ENCODE measurements around the gene CYBA. TPM values are rescaled to one million over a fixed set of nuclear protein-coding genes. Genes with fewer than 3 reads are reported as not detected.

CYBA gene
- total and polyA plus RNA-seq, 2 of the 13 experiments (the other 11 are each of a cell fraction or from before 2014, with no cell fraction given): 196 to 250 TPM

- TF ChIP-seq GATA4 (IDR thresholded peaks at IDR 0.05; ENCODE audit: borderline replicate concordance, low read depth): no peak
- no peak for TF ChIP-seq ZNF605 (CRISPR knock-in tag; IDR thresholded peaks at IDR 0.05)
- peak; percentile 96 for TF ChIP-seq ZNF574 (CRISPR knock-in tag; IDR thresholded peaks at IDR 0.05)
- no peak for TF ChIP-seq NR0B2 (CRISPR knock-in tag; IDR thresholded peaks at IDR 0.05)
- TF ChIP-seq, protein P1, sequence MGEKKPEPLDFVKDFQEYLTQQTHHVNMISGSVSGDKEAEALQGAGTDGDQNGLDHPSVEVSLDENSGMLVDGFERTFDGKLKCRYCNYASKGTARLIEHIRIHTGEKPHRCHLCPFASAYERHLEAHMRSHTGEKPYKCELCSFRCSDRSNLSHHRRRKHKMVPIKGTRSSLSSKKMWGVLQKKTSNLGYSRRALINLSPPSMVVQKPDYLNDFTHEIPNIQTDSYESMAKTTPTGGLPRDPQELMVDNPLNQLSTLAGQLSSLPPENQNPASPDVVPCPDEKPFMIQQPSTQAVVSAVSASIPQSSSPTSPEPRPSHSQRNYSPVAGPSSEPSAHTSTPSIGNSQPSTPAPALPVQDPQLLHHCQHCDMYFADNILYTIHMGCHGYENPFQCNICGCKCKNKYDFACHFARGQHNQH (CRISPR knock-in tag; IDR thresholded peaks at IDR 0.05): peak; percentile 52; the same call in 1 of the 2 replicates
- TF ChIP-seq, protein P2, sequence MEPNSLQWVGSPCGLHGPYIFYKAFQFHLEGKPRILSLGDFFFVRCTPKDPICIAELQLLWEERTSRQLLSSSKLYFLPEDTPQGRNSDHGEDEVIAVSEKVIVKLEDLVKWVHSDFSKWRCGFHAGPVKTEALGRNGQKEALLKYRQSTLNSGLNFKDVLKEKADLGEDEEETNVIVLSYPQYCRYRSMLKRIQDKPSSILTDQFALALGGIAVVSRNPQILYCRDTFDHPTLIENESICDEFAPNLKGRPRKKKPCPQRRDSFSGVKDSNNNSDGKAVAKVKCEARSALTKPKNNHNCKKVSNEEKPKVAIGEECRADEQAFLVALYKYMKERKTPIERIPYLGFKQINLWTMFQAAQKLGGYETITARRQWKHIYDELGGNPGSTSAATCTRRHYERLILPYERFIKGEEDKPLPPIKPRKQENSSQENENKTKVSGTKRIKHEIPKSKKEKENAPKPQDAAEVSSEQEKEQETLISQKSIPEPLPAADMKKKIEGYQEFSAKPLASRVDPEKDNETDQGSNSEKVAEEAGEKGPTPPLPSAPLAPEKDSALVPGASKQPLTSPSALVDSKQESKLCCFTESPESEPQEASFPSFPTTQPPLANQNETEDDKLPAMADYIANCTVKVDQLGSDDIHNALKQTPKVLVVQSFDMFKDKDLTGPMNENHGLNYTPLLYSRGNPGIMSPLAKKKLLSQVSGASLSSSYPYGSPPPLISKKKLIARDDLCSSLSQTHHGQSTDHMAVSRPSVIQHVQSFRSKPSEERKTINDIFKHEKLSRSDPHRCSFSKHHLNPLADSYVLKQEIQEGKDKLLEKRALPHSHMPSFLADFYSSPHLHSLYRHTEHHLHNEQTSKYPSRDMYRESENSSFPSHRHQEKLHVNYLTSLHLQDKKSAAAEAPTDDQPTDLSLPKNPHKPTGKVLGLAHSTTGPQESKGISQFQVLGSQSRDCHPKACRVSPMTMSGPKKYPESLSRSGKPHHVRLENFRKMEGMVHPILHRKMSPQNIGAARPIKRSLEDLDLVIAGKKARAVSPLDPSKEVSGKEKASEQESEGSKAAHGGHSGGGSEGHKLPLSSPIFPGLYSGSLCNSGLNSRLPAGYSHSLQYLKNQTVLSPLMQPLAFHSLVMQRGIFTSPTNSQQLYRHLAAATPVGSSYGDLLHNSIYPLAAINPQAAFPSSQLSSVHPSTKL (CRISPR knock-in tag; IDR thresholded peaks at IDR 0.05): no peak
- 0 out of 2 replicates have a peak, but pooled peaks have one; percentile 46 for TF ChIP-seq NR1H2 (CRISPR knock-in tag; IDR thresholded peaks at IDR 0.05; ENCODE audit: borderline replicate concordance, low read depth)
- no peak for TF ChIP-seq ZNF354B (CRISPR knock-in tag; IDR thresholded peaks at IDR 0.05)
- no peak for TF ChIP-seq ZFP62 (CRISPR knock-in tag; IDR thresholded peaks at IDR 0.05)
- TF ChIP-seq RXRB (CRISPR knock-in tag; IDR thresholded peaks at IDR 0.05; ENCODE audit: borderline replicate concordance): no peak
- TF ChIP-seq, protein P3, sequence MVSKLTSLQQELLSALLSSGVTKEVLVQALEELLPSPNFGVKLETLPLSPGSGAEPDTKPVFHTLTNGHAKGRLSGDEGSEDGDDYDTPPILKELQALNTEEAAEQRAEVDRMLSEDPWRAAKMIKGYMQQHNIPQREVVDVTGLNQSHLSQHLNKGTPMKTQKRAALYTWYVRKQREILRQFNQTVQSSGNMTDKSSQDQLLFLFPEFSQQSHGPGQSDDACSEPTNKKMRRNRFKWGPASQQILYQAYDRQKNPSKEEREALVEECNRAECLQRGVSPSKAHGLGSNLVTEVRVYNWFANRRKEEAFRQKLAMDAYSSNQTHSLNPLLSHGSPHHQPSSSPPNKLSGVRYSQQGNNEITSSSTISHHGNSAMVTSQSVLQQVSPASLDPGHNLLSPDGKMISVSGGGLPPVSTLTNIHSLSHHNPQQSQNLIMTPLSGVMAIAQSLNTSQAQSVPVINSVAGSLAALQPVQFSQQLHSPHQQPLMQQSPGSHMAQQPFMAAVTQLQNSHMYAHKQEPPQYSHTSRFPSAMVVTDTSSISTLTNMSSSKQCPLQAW (CRISPR knock-in tag; IDR thresholded peaks at IDR 0.05): peak; percentile 63
- TF ChIP-seq ZNF3 (CRISPR knock-in tag; IDR thresholded peaks at IDR 0.05): no peak
- TF ChIP-seq CCDC6 (CRISPR knock-in tag; IDR thresholded peaks at IDR 0.05): no peak
- TF ChIP-seq HDAC6 (IDR thresholded peaks at IDR 0.05; ENCODE audit: low read depth, low read length): no peak
- TF ChIP-seq KMT2A (CRISPR knock-in tag; IDR thresholded peaks at IDR 0.05): no peak
- TF ChIP-seq MTA1 (CRISPR knock-in tag; IDR thresholded peaks at IDR 0.05; ENCODE audit: borderline replicate concordance): peak; percentile 58; the same call in 1 of the 2 replicates
- no peak for TF ChIP-seq ATF4 (CRISPR knock-in tag; IDR thresholded peaks at IDR 0.05)
These were observed 22.3 kb downstream of the CYBA start (continued) for GRCh38 chr16:88628512-88628974.
